ENCODE results near the gene PPFIBP1.

- TF ChIP-seq RBM39 (optimal IDR thresholded peaks at IDR 0.05; ENCODE audit: low read depth, low read length), result no peak
- TF ChIP-seq CEBPZ (IDR thresholded peaks at IDR 0.05; ENCODE audit: borderline replicate concordance, low read depth, low read length), result no peak
- TF ChIP-seq HDAC6 (IDR thresholded peaks at IDR 0.05; ENCODE audit: low read depth, low read length), result no peak
- no peak for TF ChIP-seq NFXL1 (CRISPR knock-in tag; IDR thresholded peaks at IDR 0.05)
- no peak for TF ChIP-seq MAX (CRISPR knock-in tag; IDR thresholded peaks at IDR 0.05)
- no peak for TF ChIP-seq ZNF436 (CRISPR knock-in tag; IDR thresholded peaks at IDR 0.05)
- no peak for TF ChIP-seq ESRRA (IDR thresholded peaks at IDR 0.05; ENCODE audit: borderline replicate concordance, low read depth)
- TF ChIP-seq ZNF354B (CRISPR knock-in tag; IDR thresholded peaks at IDR 0.05), result no peak
- no peak for TF ChIP-seq NBN (IDR thresholded peaks at IDR 0.05; ENCODE audit: low read depth)
- no peak for TF ChIP-seq FOXJ3 (CRISPR knock-in tag; IDR thresholded peaks at IDR 0.05)
Observed at GRCh38 chr12:27622436-27623195, 98.6 kb downstream of the PPFIBP1 start.

Data from K562 (cell line).